ENCODE measurements around the gene SLC29A3.

The SLC29A3 gene

DNA sequence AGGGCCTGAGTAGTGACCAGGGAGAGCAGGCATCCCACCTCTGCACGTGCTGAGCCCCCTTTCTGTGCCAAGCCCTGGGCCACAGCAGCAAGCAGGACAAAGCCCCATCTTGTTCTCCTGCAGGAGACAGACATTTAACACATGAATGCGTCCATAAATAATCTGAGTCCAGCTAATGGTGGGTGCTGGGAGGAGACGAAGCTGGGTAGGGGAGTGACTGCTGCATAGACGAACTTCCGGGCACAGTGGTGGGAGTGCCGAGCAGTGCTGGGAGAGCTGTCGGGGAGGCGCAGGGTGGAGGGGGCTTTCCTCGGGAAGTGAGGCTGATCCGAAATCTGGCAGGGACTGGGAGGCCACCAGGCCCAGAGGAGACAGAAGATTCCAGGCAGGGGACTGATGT lies 35.2 kb upstream of the SLC29A3 start:
- in situ Hi-C loops (cut with MboI; ENCODE audit: low pct_unique_long_range_greater_than_20kb, low sequenced_read_pairs, unreplicated experiment): no loop called here
- no peak for DNase-seq (ENCODE audit: low spot score)
- TF ChIP-seq, protein P1, sequence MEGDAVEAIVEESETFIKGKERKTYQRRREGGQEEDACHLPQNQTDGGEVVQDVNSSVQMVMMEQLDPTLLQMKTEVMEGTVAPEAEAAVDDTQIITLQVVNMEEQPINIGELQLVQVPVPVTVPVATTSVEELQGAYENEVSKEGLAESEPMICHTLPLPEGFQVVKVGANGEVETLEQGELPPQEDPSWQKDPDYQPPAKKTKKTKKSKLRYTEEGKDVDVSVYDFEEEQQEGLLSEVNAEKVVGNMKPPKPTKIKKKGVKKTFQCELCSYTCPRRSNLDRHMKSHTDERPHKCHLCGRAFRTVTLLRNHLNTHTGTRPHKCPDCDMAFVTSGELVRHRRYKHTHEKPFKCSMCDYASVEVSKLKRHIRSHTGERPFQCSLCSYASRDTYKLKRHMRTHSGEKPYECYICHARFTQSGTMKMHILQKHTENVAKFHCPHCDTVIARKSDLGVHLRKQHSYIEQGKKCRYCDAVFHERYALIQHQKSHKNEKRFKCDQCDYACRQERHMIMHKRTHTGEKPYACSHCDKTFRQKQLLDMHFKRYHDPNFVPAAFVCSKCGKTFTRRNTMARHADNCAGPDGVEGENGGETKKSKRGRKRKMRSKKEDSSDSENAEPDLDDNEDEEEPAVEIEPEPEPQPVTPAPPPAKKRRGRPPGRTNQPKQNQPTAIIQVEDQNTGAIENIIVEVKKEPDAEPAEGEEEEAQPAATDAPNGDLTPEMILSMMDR (IDR thresholded peaks at IDR 0.05; ENCODE audit: extremely low read depth, insufficient read depth, missing control alignments): no peak

DNA sequence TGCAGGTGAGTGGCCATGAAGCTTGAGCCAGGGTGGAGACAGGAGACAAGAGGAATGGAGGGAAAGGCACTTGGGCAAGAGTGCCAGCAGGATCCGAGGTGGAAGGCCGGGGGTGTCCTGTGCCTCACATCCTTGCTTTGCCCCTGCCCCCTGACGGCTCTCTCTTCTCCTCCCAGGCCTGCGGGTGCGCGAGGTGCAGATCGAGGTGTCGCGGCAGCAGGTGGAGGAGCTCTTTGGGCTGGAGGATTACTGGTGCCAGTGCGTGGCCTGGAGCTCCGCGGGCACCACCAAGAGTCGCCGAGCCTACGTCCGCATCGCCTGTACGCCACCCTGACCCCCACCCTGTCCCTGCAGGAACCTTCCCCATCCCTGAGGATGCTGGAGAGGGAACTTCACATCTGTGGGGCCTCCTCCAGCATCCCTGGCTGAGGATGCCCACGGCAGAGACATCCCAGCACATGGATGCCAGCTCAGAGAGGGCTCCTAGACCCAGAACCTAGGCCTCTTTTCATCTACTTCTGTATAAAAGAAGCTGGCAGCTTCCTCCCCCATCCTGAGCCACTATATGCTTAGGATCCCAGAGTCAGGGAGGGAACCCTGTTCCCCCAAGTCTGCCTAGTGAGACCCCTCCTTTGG lies 34.4 kb upstream of the SLC29A3 start:
- in situ Hi-C loops (cut with MboI; ENCODE audit: low pct_unique_long_range_greater_than_20kb, low sequenced_read_pairs, unreplicated experiment): no loop called here
- no peak for DNase-seq (ENCODE audit: low spot score)
- TF ChIP-seq, protein P1 (IDR thresholded peaks at IDR 0.05; ENCODE audit: extremely low read depth, insufficient read depth, missing control alignments): no peak

DNA sequence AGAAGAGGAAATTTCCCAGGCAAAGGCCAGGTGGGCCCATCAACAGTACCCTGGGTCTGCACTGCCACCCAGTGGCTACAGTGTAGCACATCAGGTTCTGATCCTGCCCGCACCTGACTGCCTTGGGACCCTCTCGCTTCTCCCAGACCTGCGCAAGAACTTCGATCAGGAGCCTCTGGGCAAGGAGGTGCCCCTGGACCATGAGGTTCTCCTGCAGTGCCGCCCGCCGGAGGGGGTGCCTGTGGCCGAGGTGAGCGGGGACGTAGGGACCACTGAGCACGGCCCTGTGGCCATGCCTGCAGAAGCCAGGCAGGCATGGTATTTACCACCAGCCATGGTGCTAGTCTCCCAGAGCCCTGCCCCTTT lies 33.9 kb upstream of the SLC29A3 start:
- DNase-seq (ENCODE audit: low spot score): peak; percentile 86
- in situ Hi-C loops (cut with MboI; ENCODE audit: low pct_unique_long_range_greater_than_20kb, low sequenced_read_pairs, unreplicated experiment): no loop called here
- TF ChIP-seq, protein P1 (IDR thresholded peaks at IDR 0.05; ENCODE audit: extremely low read depth, insufficient read depth, missing control alignments): peak; percentile 79

DNA sequence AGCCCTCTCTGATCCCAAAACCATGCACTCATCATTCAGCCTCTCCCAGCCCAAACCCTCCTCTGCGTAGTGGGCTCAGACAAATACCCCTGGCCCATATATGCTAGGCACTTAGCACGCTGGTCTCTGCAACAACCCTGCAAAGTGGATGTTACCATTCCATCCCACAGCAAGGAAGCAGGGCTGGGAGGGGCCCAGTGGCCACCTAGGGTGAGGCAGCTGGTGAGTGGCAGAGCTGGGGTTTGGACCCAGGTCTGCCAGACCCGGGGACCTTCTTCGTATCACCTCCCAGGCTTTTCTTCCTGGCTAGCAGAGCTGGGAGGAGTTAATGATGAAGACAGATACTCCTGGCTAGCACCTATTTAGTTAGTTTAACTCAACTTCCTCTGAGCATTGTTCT lies 33.1 kb upstream of the SLC29A3 start:
- TF ChIP-seq, protein P1 (IDR thresholded peaks at IDR 0.05; ENCODE audit: extremely low read depth, insufficient read depth, missing control alignments): no peak
- DNase-seq (ENCODE audit: low spot score): no peak
- in situ Hi-C loops (cut with MboI; ENCODE audit: low pct_unique_long_range_greater_than_20kb, low sequenced_read_pairs, unreplicated experiment): no loop called here

DNA sequence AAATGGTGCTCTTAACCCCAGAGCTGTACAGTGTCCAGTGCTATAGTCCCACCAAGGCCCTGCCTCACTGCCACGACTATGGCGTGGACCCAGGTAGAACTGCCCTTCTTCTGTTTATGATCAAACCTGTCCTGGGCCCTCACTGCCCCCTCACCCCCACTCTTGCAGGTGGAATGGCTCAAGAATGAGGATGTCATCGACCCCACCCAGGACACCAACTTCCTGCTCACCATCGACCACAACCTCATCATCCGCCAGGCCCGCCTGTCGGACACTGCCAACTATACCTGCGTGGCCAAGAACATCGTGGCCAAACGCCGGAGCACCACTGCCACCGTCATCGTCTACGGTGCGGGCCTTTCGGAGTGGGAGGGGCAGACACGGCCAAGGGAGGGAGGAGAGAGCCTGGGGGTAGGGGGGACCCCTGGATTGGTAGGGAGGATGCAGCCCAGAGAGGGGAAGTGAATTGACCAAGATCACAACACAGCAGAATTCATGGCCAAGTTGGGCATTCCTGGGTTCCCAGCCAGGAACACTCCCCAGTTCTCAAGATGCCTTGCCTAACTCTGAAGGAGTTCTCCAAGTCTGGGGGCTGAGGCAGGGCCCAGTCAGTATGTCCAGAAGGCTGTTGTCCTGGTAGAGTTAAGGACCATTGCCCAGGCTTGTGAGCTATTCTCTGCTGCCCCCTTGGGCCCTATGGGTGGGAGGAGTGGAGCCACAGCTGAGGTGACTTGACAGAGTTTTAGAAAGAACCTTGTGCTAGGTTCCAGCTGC lies 32.4 kb upstream of the SLC29A3 start:
- in situ Hi-C loops (cut with MboI; ENCODE audit: low pct_unique_long_range_greater_than_20kb, low sequenced_read_pairs, unreplicated experiment): no loop called here
- DNase-seq (ENCODE audit: low spot score): no peak
- TF ChIP-seq, protein P1 (IDR thresholded peaks at IDR 0.05; ENCODE audit: extremely low read depth, insufficient read depth, missing control alignments): no peak

DNA sequence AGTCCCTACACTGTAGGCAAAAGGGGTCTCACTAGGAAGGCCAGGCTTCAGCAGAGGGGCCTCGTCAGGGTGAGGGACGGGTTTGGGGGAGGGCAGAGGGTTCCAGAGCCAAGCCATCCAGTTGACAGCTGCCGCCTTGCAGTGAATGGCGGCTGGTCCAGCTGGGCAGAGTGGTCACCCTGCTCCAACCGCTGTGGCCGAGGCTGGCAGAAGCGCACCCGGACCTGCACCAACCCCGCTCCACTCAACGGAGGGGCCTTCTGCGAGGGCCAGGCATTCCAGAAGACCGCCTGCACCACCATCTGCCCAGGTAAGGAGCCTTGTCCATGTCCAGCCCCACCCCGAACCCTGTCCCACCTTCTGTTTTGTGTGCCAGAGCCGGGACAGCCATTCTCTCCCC lies 31.6 kb upstream of the SLC29A3 start:
- TF ChIP-seq, protein P1 (IDR thresholded peaks at IDR 0.05; ENCODE audit: extremely low read depth, insufficient read depth, missing control alignments): no peak
- DNase-seq (ENCODE audit: low spot score): no peak
- in situ Hi-C loops (cut with MboI; ENCODE audit: low pct_unique_long_range_greater_than_20kb, low sequenced_read_pairs, unreplicated experiment): no loop called here

All from GM13977 (cell line).